Stimulated activated CD4-positive, alpha-beta T cell treated with anti-CD3 and anti-CD28 coated beads, Interleukin-2, amount 100 ng/mL, for 24 hours (primary cell): ENCODE measurements around the gene KCNH2.

Experiments used
- DNase-seq, 2 donors: peaks; one replicate each; pipeline ENCODE4 v3.0.0-alpha.2; 2020

KCNH2 gene

DNA sequence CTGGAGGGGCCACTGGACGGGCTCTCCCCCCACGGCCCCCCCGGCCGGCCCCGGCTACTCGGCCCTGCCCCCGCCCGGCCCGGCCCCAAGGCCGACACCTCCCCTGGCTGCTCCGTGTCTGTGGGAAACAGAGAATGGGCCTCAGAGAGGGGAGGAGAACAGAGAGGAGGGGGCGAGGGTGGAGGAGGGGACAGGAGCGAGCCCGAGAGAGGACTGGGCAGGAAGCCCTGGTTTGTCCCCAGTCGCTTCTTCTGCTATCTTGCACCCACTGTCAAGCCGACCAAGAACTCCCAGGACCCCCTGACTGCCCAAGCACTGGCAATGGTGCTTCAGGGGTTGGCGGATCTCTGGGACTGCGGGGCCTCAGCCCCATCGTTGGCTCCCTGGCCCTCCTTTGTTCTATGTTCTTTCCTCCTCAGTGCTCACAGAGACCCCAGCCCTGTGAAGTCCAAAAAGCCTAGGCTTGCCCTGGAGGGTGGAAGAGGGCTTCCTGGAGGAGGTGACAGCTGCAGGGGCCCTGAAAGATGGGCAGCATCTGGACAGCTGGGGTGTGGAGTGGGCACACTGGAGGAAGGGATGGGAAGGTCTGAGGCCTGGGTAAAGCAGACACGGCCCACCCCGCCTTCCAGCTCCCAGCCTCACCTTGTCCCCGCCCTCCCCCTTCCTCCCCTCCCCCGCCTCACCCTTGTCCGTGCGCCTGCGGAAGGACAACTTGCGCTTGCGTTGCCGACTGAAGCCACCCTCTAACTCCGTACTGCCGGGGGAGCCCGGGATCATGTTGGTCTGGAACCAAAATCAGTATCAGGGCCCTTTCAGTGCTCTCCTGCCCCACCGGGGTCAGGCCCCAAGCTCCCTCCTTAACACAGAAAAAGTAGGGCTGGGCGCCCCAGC lies 30.1 kb downstream of the KCNH2 start:
- no peak for DNase-seq

DNA sequence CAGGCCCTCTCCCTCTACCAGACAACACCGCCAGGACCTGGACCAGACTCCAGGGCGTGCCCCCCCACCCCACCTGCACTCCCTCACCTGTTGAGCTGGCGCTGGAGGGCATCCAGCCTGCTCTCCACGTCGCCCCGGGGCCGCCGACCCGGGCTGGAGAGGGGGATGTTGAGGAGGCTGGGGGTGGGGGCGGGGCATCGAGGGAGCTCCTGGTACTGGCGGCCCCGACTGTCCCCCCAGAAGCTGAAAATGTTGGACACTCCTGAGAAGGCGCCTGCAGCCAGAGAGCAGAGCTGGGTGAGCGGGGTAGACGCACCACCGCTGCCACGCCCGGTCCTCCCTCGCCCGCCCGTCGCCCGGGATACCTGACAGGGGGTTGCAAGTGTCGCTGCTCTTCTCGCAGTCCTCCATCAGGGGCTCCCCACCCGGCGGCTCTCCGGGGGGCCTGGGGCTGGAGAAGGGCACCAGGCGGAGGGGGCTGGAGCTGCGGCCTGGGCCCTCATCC lies 30.8 kb downstream of the KCNH2 start:
- DNase-seq = no peak

DNA sequence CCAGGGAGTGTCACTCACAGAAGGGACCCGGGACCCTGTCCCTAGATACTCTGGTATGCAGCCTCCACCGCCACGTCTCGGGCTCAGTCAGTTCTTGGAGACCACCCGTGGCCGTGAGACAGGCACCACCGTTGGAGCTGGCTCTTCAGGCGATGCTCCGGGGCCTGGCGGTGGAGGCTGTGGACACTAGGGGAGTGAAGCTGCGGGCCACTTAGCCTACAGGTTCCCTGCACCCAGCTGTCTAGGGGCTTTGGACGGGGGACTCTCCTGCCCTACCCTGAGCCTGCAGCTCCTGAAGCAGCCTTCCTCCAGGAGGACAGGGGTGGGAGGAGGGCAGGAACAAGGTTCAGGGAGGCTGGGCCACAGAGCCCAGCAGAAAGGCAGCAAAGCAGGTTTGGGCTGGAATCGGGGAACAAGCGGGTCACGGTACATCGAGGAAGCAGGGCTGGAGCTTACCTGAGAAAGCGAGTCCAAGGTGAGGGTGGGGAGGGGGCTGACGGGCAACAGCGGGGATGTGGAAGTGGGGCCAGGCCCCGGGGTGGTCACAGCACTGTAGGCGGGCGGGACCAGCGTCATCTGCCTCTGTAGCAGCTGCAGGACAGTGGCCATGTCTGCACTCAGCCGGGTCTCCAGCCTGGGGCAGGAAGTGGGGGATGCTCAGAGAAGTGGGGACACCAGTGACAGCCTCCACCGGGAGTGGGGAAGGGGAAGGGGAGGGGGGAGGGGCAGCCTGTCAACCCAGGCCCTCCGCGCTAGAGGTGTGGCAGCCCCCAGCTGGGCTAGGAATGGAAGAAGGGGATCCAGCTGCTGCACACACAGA lies 31.5 kb downstream of the KCNH2 start:
- no peak for DNase-seq

DNA sequence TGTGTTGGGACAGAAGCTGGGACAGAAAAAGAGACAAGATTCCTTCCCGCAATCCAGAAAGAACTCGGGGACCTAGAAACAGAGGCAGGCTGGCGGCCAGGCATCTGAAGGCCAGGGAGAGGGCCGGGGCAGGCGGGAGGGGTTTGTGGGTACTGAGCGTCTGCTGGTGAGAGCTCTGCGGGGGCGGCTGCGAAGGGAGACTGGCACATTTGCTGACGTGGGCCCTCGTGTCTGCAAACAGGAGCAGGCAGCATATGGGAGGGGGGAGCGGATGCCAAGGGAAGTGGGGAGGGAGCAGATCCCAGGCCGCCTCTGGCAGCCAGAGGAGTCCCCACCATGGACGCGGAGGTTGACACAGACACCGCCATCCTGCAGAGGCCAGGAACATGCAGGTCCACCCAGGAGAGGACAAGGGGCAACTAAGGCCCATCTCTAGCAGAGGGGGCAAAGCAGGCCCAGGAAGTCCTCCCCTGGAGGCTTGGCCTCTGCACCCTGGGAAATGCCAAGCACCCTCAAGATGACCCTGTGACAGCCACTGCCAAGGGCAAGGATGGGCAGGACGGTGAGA lies 32.2 kb downstream of the KCNH2 start:
- DNase-seq = no peak

DNA sequence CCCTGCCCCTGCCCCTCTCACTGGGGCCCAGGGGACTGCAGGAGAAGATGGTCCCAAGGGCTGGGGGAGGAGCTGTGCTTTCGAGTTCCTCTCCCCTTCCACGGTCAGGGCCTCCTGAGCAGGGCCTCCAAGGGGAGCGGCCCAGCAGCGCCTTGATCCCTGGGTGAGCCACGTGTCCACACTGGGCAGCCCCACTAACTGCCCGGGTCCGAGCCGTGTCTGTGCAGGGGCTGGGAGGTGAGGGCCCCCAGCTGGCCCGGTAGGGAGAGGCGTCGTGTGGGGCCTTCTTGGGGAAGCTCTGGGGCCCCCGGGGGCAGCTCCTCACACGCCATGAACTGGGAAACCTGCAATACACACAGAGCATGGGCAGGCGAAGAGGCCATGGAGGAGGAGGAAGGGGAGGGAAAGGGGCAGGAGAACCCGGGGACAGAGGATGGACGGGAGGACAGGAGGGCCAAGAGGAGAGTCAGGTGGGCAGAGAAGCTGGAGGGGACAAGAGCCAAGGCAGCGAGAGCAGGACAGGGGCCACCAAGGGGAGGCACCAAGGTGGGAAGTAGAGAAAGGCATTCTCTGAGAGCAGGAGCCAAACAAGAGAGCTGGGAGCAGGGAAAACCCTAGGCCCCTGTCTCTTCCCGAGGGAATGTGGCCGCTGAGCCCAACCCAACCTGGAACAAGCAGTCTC lies 32.8 kb downstream of the KCNH2 start:
- no peak for DNase-seq

GRCh38 chr7:150944066-150945042 lies 33.8 kb downstream of the KCNH2 start:
- DNase-seq = no peak

DNA sequence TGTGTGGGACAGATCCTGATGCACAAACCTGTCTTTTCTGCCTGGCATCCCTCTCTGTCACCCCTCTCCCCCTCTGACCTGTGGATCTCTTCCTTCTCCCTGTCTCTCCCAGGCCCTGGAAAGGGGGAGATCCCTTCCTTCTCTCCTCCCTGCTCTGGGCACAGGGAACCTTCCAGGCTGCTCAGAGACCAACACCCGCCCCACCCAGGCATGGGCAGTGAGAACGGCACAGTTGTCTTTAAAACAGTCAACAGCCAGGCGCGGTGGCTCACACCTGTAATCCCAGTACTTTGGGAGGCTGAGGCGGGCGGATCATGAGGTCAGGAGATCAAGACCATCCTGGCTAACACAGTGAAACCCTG lies 34.7 kb downstream of the KCNH2 start:
- no peak for DNase-seq

GRCh38 chr7:150942591-150943452 lies 35.3 kb downstream of the KCNH2 start:
- no peak for DNase-seq

- DNase-seq = peak; percentile 47 to 58
Measured at GRCh38 chr7:150942001-150942590, 36.0 kb downstream of the KCNH2 start.

DNA sequence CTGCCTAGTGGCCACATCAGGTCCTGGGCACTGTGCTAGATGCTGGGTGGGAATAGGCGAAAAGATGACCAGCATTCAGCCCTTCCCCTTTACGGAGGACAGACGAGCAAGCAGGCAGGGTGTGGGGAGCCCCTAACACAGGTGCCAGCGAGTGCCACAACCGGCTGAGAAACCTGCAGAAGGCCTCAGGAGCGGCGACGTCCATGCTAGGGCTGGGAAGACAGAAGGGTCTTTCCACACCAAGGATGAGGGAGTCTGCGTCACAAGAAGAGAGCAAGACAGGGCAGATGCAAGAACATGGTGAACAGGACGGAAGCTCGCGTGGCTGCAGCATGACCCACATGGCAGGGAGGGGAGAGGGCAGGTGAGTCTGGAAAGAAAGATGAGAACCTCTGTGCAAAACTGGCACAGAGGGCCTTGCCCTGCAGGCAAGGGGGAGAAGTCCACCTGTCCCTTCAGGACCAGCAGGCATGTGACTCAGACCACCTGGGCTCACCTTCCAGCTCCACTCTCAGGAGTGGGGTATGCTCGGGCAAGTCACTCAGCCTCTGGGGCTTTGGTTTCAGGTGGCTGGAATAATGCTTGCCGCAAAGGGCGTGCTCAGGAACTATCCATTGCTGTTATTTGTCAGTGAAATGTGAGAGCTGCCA lies 36.6 kb downstream of the KCNH2 start:
- no peak for DNase-seq

DNA sequence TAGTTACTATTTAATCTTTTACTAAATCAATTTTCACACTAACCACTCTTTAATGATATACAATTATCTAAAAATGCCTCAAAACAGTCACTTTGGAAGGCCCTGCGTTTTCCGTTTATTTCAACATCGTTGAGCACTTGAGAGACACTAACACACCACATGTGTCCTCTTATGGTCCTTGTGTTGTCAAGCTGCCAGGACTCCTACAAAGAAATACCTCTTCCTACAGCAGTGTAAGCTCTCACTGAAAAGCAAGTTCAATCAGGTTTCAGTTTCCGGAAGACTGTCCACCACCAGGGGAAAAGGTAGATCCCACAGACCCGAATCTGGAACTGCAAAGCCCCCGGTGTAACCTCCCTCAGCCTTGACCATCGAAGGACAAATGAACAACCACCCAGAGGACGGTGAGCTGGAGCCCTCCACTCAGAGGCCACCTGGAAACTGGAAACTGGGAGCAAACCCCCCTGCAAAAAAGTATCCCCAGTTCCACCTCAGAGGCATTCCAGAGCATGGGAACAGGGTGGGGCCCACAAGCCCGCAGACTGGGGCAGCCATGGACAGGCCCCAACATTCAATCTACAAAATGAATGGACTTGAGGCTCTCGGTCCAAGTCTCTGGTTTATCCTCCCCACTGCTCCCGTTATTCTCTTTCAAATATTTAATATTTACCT lies 37.6 kb downstream of the KCNH2 start:
- DNase-seq = no peak

DNA sequence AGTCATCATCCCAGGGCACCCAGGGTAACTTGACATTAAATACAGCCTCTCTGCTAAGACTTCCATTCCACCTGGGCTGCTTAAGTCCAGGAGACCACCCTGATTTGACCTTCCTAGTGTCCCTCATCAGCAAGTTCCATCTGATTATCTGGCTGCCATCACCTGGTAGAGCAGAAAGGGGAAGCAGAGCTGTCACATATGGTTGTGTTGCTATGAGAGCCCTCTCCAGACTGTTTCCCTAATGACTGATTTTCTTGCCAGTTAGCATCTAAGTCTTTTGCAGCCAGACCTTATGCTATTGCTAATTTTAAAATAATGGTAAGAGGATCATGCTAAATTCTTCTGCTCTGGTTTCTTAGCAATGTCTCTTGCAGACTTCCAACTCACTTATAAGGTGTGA lies 38.7 kb downstream of the KCNH2 start:
- DNase-seq = no peak

GRCh38 chr7:150939052-150939451 lies 39.1 kb downstream of the KCNH2 start:
- no peak for DNase-seq

DNA sequence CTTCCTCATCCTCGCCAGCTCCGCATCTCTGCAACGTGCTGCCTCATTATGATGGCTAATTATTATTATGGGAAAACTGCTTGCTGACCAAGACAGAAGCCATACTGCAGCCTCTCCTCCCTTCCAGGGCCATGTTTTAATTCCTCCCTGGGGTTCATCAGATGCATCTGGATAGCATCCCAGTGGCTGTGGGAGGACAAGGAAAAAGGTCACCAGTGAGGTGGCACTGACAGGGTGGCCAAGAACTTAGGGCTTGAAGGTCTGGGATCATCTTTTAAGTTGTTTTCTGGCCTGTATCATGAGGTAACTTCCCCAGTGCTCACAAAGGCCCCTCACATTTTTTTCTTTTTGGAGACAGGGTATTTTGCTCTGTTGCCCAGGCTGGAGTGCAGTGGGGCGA lies 39.6 kb downstream of the KCNH2 start:
- no peak for DNase-seq

GRCh38 chr7:150937848-150938561 lies 40.1 kb downstream of the KCNH2 start:
- DNase-seq = peak; percentile 32 to 45

DNA sequence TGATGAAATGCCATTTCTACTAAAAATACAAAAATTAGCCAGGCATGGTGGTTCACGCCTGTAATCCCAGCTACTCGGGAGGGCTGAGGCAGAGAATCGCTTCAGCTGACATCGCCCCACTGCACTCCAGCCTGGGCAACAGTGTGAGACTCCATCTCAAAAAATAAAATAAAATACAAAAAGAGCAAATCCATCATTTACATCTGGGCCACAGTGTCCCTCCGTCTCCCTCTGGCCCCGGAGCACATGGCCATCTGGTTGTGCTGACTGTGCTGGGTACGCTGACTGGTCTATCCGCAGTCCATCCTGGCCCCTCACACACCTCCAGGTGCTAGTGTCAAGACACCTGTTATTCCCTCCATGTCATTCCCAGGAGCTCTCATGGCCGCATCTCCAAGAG lies 42.1 kb downstream of the KCNH2 start:
- DNase-seq = no peak

DNA sequence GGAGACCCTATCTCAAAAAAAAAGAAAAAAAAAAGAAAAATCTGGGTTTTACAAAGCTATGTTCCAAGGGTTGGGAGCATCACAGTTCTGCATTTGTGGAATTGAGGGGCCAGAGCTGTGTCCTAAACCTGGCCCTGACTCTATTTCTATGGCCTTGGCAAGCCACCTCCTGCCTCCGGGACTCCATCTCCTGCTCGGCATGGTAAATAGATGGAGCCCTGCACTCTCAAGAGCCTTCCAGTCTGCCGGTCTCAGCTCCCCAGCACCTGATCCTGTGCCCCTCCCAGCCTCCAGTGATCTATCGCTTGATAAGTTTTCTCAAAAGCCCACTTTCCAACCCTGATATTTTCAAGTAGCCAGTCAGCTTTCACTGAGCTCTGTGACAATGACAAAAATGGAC lies 43.0 kb downstream of the KCNH2 start:
- no peak for DNase-seq

DNA sequence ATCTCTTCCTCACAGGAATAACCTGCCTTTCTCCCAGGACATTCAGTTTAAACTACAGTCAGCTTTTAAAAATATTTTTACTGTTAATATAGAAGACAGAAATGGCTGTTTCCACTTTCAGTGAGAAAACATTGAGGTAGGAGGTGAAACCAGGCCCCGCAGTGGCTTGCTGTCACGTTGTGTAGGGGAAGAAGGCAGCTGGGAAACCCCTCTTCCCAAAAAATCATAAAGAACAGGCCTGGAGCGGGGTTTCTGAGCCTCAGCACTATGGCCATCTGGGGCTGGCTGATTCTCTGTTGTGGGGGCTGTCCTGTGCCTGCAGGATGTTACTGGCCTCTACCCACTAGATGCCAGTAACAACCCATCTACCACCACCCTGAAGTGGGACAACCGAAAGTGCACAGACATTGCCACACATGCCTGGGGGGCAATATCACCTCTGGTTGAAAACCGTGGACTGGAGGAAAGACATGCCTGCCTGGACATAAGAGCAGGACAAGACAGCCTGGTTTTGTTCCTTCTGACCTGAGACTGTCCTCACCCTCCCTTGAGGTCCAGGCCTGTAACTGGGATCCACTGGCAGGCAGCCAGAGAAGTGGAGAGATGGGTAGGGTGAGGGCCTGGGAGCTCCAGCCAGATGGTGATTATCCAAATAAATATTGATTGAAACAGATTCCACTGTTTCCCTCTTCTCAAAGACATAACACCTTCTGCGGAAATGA lies 43.9 kb downstream of the KCNH2 start:
- DNase-seq = no peak
